ENCODE results near the gene CTAG2.
"Not testable (repeated sequence)": the region's sequence is repeated elsewhere in the genome, so short reads cannot be mapped to it uniquely, and the experiment has no call there.

CTAG2 gene

DNA sequence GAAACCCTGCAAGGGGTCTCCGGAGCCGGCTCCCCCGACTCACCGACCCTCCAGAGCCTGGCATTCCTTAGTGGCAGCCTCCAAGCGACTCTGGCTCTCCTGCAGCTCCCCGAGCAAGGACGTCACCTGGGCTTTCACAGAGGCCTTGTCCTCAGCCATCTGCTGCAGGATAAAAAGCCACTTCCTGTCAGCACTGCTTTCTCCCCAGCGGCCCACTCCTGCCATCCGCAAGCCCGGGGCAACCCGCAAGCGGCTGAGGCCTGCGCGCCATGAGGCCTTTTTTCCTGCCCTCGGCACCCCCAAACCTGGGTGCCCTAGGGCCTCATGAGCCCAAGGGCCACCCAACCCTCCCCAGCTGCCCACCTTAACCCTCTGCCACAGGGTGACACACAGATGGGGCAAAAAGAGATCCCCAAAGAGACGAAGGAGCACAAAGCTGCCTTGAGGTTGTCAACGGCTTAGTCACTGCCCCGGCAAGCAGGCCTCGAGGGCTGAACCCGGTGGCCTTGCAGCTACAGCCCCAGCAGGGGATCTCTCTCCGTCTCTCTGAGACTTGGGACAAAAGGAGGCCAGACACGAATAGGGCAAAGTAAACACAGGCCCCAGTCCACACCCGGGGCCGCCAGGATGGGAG, 7.5 kb downstream of the CTAG2 start:
- not testable (repeated sequence) for H3K36me3 ChIP-seq (ENCODE audit: control insufficient read depth, low read depth, low read length); H3K4me3 ChIP-seq (ENCODE audit: low read length); H3K9me3 ChIP-seq (ENCODE audit: control insufficient read depth, low read depth, low read length); H3K4me1 ChIP-seq (ENCODE audit: control insufficient read depth, low read depth, low read length); H3K27ac ChIP-seq (ENCODE audit: low read length); H3K9ac ChIP-seq (ENCODE audit: low read length); H3K27me3 ChIP-seq (ENCODE audit: control insufficient read depth, insufficient read depth, low read length)

DNA sequence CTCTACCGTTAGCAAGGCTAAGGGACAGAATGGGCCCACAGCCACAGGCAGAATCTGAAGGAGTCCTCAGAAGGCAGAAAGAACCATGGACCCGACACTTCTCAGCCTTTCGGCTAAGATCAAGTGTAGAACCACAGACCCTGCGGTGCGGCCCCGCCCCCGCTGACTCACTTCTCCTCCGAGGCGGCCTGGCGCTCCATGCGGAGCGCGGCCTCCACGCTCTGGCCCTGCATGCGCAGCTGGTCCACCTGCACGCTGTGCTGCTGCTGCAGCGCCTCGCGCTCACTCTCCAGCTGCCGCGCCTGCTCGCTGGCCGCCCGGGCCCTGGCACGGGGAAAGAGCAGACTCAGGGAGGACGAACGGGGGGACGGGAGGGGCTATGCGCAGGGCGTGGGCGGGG, 9.7 kb downstream of the CTAG2 start:
- H3K9ac ChIP-seq (ENCODE audit: low read length); H3K9me3 ChIP-seq (ENCODE audit: control insufficient read depth, low read depth, low read length); H3K27me3 ChIP-seq (ENCODE audit: control insufficient read depth, insufficient read depth, low read length); H3K27ac ChIP-seq (ENCODE audit: low read length); H3K4me3 ChIP-seq (ENCODE audit: low read length); H3K36me3 ChIP-seq (ENCODE audit: control insufficient read depth, low read depth, low read length); H3K4me1 ChIP-seq (ENCODE audit: control insufficient read depth, low read depth, low read length): not testable (repeated sequence)

DNA sequence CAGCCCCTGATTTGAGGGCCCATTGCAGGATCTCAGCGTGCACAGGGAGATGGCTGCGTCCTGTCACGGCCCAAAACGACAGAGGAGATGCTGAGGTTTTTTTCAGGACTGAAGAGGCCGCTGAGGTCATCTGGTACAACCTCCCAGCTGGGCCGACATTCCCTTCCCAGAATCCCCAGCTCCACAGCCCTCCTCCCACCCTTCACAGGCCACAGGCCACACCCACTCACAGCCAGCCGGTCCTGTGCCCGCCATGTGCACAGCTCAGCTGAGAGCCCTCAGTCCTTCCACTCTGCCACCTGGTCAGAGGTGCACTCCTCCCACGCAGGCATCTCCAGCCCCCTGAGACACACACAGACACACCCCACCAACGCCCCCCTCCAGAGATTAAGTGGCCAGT, 11.6 kb downstream of the CTAG2 start:
- not testable (repeated sequence) for H3K9me3 ChIP-seq (ENCODE audit: control insufficient read depth, low read depth, low read length); H3K4me3 ChIP-seq (ENCODE audit: low read length); H3K27ac ChIP-seq (ENCODE audit: low read length); H3K9ac ChIP-seq (ENCODE audit: low read length); H3K36me3 ChIP-seq (ENCODE audit: control insufficient read depth, low read depth, low read length); H3K27me3 ChIP-seq (ENCODE audit: control insufficient read depth, insufficient read depth, low read length); H3K4me1 ChIP-seq (ENCODE audit: control insufficient read depth, low read depth, low read length)

DNA sequence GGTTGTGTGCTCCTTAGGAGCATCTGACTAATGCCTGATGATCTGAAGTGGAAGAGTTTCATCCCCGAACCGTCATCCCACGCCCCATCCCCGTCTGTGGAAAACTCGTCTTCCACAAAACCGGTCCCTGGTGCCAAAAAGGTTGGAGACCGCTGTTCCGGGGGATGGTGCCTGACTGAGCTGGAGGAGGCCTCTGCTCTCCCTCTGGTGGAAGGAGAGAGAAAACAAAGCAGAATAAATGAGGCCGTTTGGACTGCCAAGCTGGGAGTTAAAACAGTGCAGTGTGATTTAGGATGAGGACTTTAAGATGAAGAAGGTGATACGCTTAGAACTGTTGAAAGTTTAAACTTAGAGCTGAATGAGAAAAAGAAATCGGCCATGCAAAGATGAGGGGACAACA, 19.7 kb downstream of the CTAG2 start:
- H3K9ac ChIP-seq (ENCODE audit: low read length); H3K27ac ChIP-seq (ENCODE audit: low read length); H3K4me1 ChIP-seq (ENCODE audit: control insufficient read depth, low read depth, low read length); H3K27me3 ChIP-seq (ENCODE audit: control insufficient read depth, insufficient read depth, low read length); H3K36me3 ChIP-seq (ENCODE audit: control insufficient read depth, low read depth, low read length); H3K4me3 ChIP-seq (ENCODE audit: low read length); H3K9me3 ChIP-seq (ENCODE audit: control insufficient read depth, low read depth, low read length): not testable (repeated sequence)

DNA sequence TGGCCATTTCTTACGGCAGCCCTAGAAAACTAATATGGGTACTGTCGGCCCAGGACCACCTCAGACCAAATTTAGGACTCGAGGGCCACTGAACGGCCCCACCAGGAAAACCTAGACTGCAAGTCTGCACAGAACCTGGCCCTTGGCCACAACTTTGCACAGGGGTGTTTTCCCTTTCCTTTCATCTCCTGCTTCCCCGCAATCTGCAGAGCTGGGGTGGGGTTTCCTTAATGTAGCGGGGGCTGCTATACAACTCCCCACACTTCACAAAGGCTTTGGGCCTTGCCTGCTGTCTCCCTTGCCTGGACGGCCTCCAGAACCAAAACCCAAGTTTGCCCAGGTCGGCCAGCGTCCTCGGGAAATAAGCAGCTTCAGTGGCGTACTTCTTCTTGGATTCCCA, 22.4 kb downstream of the CTAG2 start:
- not testable (repeated sequence) for H3K4me1 ChIP-seq (ENCODE audit: control insufficient read depth, low read depth, low read length); H3K9me3 ChIP-seq (ENCODE audit: control insufficient read depth, low read depth, low read length); H3K27ac ChIP-seq (ENCODE audit: low read length); H3K36me3 ChIP-seq (ENCODE audit: control insufficient read depth, low read depth, low read length); H3K27me3 ChIP-seq (ENCODE audit: control insufficient read depth, insufficient read depth, low read length); H3K9ac ChIP-seq (ENCODE audit: low read length); H3K4me3 ChIP-seq (ENCODE audit: low read length)

DNA sequence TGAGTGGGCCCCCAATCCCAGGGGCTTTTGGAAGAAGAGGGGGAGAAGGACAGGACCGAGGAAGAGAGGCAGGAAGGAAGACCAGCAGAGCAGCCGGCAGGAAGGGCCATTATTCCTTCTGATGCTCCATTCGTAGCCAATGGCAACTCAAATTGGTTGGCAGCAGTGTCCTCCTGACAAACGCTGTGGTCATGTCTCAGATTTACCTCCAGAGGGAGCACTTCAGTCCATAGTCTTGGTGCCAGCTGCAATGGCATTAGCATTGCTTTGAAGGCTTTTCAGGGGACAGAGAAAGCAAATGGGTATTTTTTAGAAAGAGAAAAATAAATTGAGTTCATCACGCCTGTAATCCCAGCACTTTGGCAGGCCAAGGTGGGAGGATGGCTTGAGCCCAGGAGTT, 24.4 kb downstream of the CTAG2 start:
- not testable (repeated sequence) for H3K27me3 ChIP-seq (ENCODE audit: control insufficient read depth, insufficient read depth, low read length); H3K36me3 ChIP-seq (ENCODE audit: control insufficient read depth, low read depth, low read length); H3K9me3 ChIP-seq (ENCODE audit: control insufficient read depth, low read depth, low read length); H3K27ac ChIP-seq (ENCODE audit: low read length); H3K9ac ChIP-seq (ENCODE audit: low read length); H3K4me1 ChIP-seq (ENCODE audit: control insufficient read depth, low read depth, low read length); H3K4me3 ChIP-seq (ENCODE audit: low read length)

DNA sequence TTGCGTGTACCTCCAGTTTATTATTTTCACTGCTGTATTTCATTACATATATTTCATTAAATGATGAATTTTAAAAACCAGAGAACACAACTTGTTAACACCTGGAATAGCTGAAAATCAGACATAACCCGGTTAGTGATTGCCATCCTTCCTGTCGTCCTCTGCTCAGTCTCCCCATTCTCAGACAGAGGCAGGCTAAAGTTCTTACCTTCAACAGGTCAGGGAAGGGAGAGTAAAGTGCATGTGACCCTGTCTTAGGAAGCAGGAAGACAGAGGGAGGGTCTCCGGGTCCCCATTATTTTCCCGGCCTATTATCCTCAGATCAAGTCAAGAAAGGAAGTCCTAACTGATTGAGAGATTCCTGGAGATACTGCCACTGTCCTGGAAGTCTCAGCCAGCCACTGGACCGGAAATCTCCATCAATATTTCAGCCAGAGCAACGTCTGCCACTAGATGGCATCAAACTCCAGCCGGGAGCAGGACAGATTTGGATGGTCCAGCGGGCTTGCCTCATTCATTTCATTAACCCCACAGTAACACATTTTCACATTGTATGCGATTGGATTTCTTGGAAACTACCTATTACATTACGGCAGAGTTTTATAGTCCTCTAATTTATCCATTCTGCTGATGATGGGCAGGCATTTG, 32.5 kb downstream of the CTAG2 start:
- H3K4me1 ChIP-seq (ENCODE audit: control insufficient read depth, low read depth, low read length); H3K27me3 ChIP-seq (ENCODE audit: control insufficient read depth, insufficient read depth, low read length); H3K4me3 ChIP-seq (ENCODE audit: low read length); H3K36me3 ChIP-seq (ENCODE audit: control insufficient read depth, low read depth, low read length); H3K9ac ChIP-seq (ENCODE audit: low read length); H3K9me3 ChIP-seq (ENCODE audit: control insufficient read depth, low read depth, low read length); H3K27ac ChIP-seq (ENCODE audit: low read length): not testable (repeated sequence)

DNA sequence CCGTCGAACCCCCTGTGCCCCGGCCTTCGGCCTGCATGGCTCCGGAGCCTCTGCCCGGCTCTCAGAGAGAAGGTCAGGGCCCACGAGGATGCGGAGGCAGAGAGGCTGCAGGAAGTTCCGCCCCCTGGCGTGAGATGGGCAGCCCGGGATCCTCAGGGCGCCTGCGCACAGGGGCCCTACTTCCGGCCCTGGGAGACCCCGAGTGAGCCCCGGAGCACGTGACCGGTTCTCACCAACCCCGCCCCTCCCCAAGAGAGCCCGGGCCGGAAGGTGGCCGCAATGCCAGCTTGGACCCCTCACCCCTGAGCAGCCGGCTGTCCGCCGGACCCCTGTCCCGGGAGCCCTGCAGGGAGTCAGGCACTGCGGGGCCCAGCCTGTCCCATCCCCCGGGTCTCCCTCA, 34.2 kb downstream of the CTAG2 start, which contains the start of gene CTAG1B:
Gene CTAG1B, minus strand, starts transcription at position 101 of the 400 bp plus-strand sequence. Its CDS starts 64 bp downstream, at position 37.
- H3K9me3 ChIP-seq (ENCODE audit: control insufficient read depth, low read depth, low read length); H3K36me3 ChIP-seq (ENCODE audit: control insufficient read depth, low read depth, low read length); H3K27me3 ChIP-seq (ENCODE audit: control insufficient read depth, insufficient read depth, low read length); H3K27ac ChIP-seq (ENCODE audit: low read length); H3K4me1 ChIP-seq (ENCODE audit: control insufficient read depth, low read depth, low read length); H3K4me3 ChIP-seq (ENCODE audit: low read length); H3K9ac ChIP-seq (ENCODE audit: low read length): not testable (repeated sequence)

DNA sequence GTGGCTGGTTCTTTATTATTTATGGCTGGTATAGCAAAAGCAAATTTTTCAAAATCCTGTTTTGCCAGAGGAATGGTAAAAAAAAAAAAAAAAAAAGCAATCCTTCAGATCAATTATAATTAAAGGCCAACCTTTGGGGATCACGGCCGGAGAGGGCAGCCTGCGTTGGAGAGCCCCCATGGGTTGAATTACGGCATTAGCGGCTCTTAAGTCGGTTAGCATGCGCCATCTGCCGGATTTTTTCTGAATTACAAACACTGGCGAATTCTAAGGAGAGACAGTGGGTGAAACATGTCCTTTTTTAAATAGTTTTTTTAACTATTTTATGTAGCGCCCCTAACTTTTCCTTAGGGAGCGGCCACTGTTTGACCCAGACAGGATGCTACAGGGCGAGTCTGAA, 39.8 kb downstream of the CTAG2 start:
- H3K36me3 ChIP-seq (ENCODE audit: control insufficient read depth, low read depth, low read length); H3K27ac ChIP-seq (ENCODE audit: low read length); H3K27me3 ChIP-seq (ENCODE audit: control insufficient read depth, insufficient read depth, low read length); H3K4me3 ChIP-seq (ENCODE audit: low read length); H3K9ac ChIP-seq (ENCODE audit: low read length); H3K9me3 ChIP-seq (ENCODE audit: control insufficient read depth, low read depth, low read length); H3K4me1 ChIP-seq (ENCODE audit: control insufficient read depth, low read depth, low read length): not testable (repeated sequence)

DNA sequence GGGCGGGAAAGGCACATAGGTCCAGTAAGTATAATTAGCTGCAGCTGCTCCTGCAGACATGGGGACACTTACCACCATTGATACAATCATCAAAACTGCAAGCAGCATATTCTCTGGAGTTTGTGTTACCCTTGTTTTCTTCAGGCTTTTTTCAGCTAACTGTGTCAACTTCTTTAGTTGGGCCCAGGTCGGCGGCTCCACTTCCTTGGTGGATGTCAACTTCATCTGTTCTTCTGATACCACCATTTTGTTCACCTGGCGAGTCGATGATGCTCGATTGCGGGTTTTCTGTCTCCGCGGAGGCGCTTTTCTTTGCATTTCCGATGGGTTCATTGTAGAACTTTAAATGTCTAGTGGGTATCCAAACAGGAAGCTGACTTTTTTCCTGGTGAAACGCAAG, 42.2 kb downstream of the CTAG2 start:
- not testable (repeated sequence) for H3K27me3 ChIP-seq (ENCODE audit: control insufficient read depth, insufficient read depth, low read length); H3K36me3 ChIP-seq (ENCODE audit: control insufficient read depth, low read depth, low read length); H3K4me3 ChIP-seq (ENCODE audit: low read length); H3K4me1 ChIP-seq (ENCODE audit: control insufficient read depth, low read depth, low read length); H3K27ac ChIP-seq (ENCODE audit: low read length); H3K9me3 ChIP-seq (ENCODE audit: control insufficient read depth, low read depth, low read length); H3K9ac ChIP-seq (ENCODE audit: low read length)

DNA sequence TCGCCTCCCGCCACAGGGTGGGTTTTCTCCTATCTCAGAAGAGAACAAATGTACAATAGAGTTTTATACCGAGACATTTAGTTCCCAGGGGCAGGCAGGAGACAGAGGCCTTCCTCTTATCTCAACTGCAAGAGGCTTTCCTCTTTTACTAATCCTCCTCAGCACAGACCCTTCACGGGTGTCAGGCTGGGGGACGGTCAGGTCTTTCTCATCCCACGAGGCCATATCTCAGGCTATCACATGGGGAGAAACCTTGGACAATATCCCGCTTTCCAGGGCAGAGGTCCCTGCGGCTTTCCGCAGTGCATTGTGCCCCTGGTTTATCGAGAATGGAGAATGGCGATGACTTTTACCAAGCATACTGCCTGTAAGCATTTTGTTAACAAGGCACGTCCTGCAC, 44.6 kb downstream of the CTAG2 start:
- not testable (repeated sequence) for H3K36me3 ChIP-seq (ENCODE audit: control insufficient read depth, low read depth, low read length); H3K4me3 ChIP-seq (ENCODE audit: low read length)

DNA sequence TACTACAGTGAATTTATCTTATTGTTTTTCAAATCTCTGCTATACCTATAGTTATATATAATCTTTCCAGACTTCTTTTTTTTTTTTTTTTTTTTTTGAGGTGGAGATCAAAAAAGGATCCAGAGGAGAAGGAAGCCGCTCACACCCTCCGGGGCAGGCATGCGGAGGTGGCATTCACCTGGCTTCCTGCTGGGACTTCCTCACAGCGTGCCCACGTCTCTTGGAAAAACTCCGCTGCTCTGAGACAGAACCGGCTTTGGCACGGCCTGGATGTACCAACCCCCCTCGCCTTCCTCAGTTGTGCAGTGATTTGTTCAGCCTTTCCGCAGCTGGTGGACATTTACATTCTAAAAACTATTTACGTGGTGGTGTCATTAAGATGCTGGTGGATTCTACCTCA, 45.4 kb downstream of the CTAG2 start:
- H3K4me3 ChIP-seq (ENCODE audit: low read length); H3K9me3 ChIP-seq (ENCODE audit: control insufficient read depth, low read depth, low read length); H3K27me3 ChIP-seq (ENCODE audit: control insufficient read depth, insufficient read depth, low read length); H3K27ac ChIP-seq (ENCODE audit: low read length); H3K9ac ChIP-seq (ENCODE audit: low read length); H3K4me1 ChIP-seq (ENCODE audit: control insufficient read depth, low read depth, low read length); H3K36me3 ChIP-seq (ENCODE audit: control insufficient read depth, low read depth, low read length): not testable (repeated sequence)

More for the DNA sequence above, 44.6 kb downstream of the CTAG2 start:
- H3K27me3 ChIP-seq (ENCODE audit: control insufficient read depth, insufficient read depth, low read length); H3K4me1 ChIP-seq (ENCODE audit: control insufficient read depth, low read depth, low read length); H3K9me3 ChIP-seq (ENCODE audit: control insufficient read depth, low read depth, low read length); H3K9ac ChIP-seq (ENCODE audit: low read length); H3K27ac ChIP-seq (ENCODE audit: low read length): not testable (repeated sequence)
